GM21381 (cell line): ENCODE results near the gene FGFR2.

Experiments
- ATAC-seq: cut with Tn5 transposase; IDR thresholded peaks from one replicate; pipeline ENCODE4 v1.9.1; 2021; ENCODE audit warnings: mild to moderate bottlenecking, moderate library complexity; ENCODE audit not compliant: unreplicated experiment

FGFR2 gene

GRCh38 chr10:121610798-121611323 is 12.6 kb upstream of the FGFR2 start:
- ATAC-seq, result no peak

- ATAC-seq, result no peak
Observed at GRCh38 chr10:121609426-121610380, 11.5 kb upstream of the FGFR2 start.

- peak; percentile 78 for ATAC-seq
Observed at GRCh38 chr10:121608469-121609190, 10.4 kb upstream of the FGFR2 start.

- ATAC-seq, result no peak
Observed at GRCh38 chr10:121607310-121608055, 9.2 kb upstream of the FGFR2 start.

GRCh38 chr10:121605708-121606107 is 7.5 kb upstream of the FGFR2 start:
- ATAC-seq, result no peak

GRCh38 chr10:121601458-121601857 is 3.2 kb upstream of the FGFR2 start:
- no peak for ATAC-seq

- no peak for ATAC-seq
Observed at GRCh38 chr10:121600611-121601010, 2.4 kb upstream of the FGFR2 start.

GRCh38 chr10:121599947-121600346 is 1.7 kb upstream of the FGFR2 start:
- no peak for ATAC-seq

- peak; percentile 20 for ATAC-seq
Observed at GRCh38 chr10:121597504-121598262, 561 bp downstream of the FGFR2 start.

GRCh38 chr10:121596689-121597503 is 1.3 kb downstream of the FGFR2 start:
- no peak for ATAC-seq

- no peak for ATAC-seq
Observed at GRCh38 chr10:121595806-121596688, 2.2 kb downstream of the FGFR2 start.

GRCh38 chr10:121595351-121595805 is 2.9 kb downstream of the FGFR2 start:
- ATAC-seq, result no peak

GRCh38 chr10:121594623-121595350 is 3.5 kb downstream of the FGFR2 start:
- ATAC-seq, result no peak

GRCh38 chr10:121594076-121594475 is 4.2 kb downstream of the FGFR2 start:
- ATAC-seq, result no peak

- ATAC-seq, result no peak
Observed at GRCh38 chr10:121593281-121594075, 4.8 kb downstream of the FGFR2 start.

GRCh38 chr10:121592155-121592890 is 5.9 kb downstream of the FGFR2 start:
- ATAC-seq, result no peak
